Colonic mucosa (tissue), 4 donors: ENCODE measurements around the gene CCDC9B. TPM values are rescaled to one million over a fixed set of nuclear protein-coding genes. Genes with fewer than 3 reads are reported as not detected.

ENCODE experiments used
- DNase-seq: peaks from one replicate; pipeline ENCODE4 v3.0.0-alpha.2; 2020
- H3K27ac ChIP-seq: fragments of 200-600 bp; one replicate; pipeline ENCODE4 v1.8.0; 2021
- H3K27me3 ChIP-seq: fragments of 200-600 bp; one replicate; pipeline ENCODE4 v1.8.0; 2021
- H3K36me3 ChIP-seq: fragments of 200-600 bp; one replicate; pipeline ENCODE4 v1.8.0; 2021
- H3K4me1 ChIP-seq: fragments of 200-600 bp; one replicate; pipeline ENCODE4 v1.8.0; 2021; ENCODE audit warnings: mild to moderate bottlenecking
- H3K4me3 ChIP-seq: fragments of 200-600 bp; one replicate; pipeline ENCODE4 v1.8.0; 2021
- H3K9ac ChIP-seq, 2 donors: one replicate each; pipeline ENCODE4 v1.7.0; 2013; ENCODE audit warnings: control low read depth in 2 of 2, low read depth in 2 of 2, low read length in 2 of 2
- H3K9me3 ChIP-seq: fragments of 200-600 bp; one replicate; pipeline ENCODE4 v1.8.0; 2021
- CTCF ChIP-seq: fragments of 200-600 bp; IDR thresholded peaks from one replicate; pipeline ENCODE4 v1.8.0; 2022; ENCODE audit warnings: antibody characterized with exemption, mild to moderate bottlenecking
- intact Hi-C: fragments of 100-400 bp; cut with DNase I; formaldehyde crosslinking; loops from one replicate; pipeline ENCODE4 v1.14.1; 2022
- total RNA-seq, 2 donors: library from RNA; stranded (reverse); fragmentation: NEBNext Ultra II Directional in 1 of 2; extraction: Animal tissue kit (Norgen Biotek cat#: 25700) in 1 of 2; gene quantifications; one replicate each; pipeline ENCODE4 v1.2.1, GENCODE V29; 2021
- donor health status: healthy.
- donor health status: DM: no; HTN: no; CAD: no.
- donor health status: DM: no; HTN: no; CAD: no.

CCDC9B gene
- total RNA-seq, 2 donors from 2014 or later, result 13.1 to 28.7 TPM

GRCh38 chr15:40282147-40282868, 58.4 kb downstream of the CCDC9B start:
- Histone ChIP-seq H3K36me3 (no peaks in the 10 kb centered on the region), H3K9ac (peak overlapping the region in 1 of 2 donors; percentile 60), H3K27me3 (peaks cover 44% of the 10 kb centered on the region), H3K27ac (no peak overlapping the region), H3K4me1 (peaks cover 14% of the 10 kb centered on the region), H3K9me3 (no peaks in the 10 kb centered on the region), H3K4me3 (peak overlapping the region; percentile 47)
- DNase-seq, result peak; percentile 60
- TF ChIP-seq CTCF, result peak; percentile 33
- intact Hi-C loops, result no loop called here

GRCh38 chr15:40281801-40282146, 59.0 kb downstream of the CCDC9B start:
- no peak for DNase-seq
- no peak for TF ChIP-seq CTCF
- Histone ChIP-seq H3K9ac (peak overlapping the region in 1 of 2 donors; percentile 60), H3K4me3 (peak overlapping the region; percentile 47), H3K27ac (no peak overlapping the region), H3K9me3 (no peaks in the 10 kb centered on the region), H3K4me1 (peaks cover 14% of the 10 kb centered on the region), H3K36me3 (no peaks in the 10 kb centered on the region), H3K27me3 (peaks cover 44% of the 10 kb centered on the region)
- intact Hi-C loops, result no loop called here

Other genes with a start within 250 kb of the CCDC9B start
- gene BMF, start 232.1 kb downstream of the CCDC9B start, total RNA-seq, result 10 to 100 TPM in 1 of 2 donors, 1 to 10 TPM in 1; 5.0 to 11.6 TPM
- gene BUB1B, start 179.9 kb downstream of the CCDC9B start, total RNA-seq, result 10 to 100 TPM; 10.2 to 48.3 TPM
- gene PAK6, start 101.9 kb downstream of the CCDC9B start, total RNA-seq, result 10 to 100 TPM in 1 of 2 donors, 1 to 10 TPM in 1; 4.9 to 10.4 TPM
- gene ANKRD63, start 57.9 kb downstream of the CCDC9B start, total RNA-seq, result not detected
- 1 to 10 TPM; 5.7 to 9.5 TPM for gene PLCB2, start 33.0 kb downstream of the CCDC9B start, total RNA-seq
- gene INAFM2, start 17.2 kb downstream of the CCDC9B start, total RNA-seq, result 10 to 100 TPM; 10.8 to 28.6 TPM
- 1,000 to 10,000 TPM; 1,442 to 2,028 TPM for gene PHGR1, start 10.1 kb upstream of the CCDC9B start, total RNA-seq
- gene DISP2, start 17.3 kb upstream of the CCDC9B start, total RNA-seq, result 10 to 100 TPM; 12.6 to 16.3 TPM
- 10 to 100 TPM; 12.2 to 51.2 TPM for gene KNSTRN, start 41.8 kb upstream of the CCDC9B start, total RNA-seq
- 10 to 100 TPM; 74.1 to 86.1 TPM for gene IVD, start 64.9 kb upstream of the CCDC9B start, total RNA-seq
- gene BAHD1, start 100.0 kb upstream of the CCDC9B start, total RNA-seq, result 10 to 100 TPM; 25.3 to 26.3 TPM
- gene CHST14, start 130.0 kb upstream of the CCDC9B start, total RNA-seq, result 1 to 10 TPM; 3.9 to 4.5 TPM
- 10 to 100 TPM; 27.5 to 32.0 TPM for gene CCDC32, start 224.1 kb upstream of the CCDC9B start, total RNA-seq
- gene RPUSD2, start 228.4 kb upstream of the CCDC9B start, total RNA-seq, result 10 to 100 TPM; 11.0 to 17.0 TPM